H9 (cell line): Measurements from ENCODE around the gene LGALS7B. TPM values are rescaled to one million over a fixed set of nuclear protein-coding genes. Genes with fewer than 3 reads are reported as not detected.

Experiments
- DNase-seq: peaks from one replicate; pipeline ENCODE4 v3.0.0-alpha.2; 2017
- H2AFZ ChIP-seq: one replicate; pipeline ENCODE4 v1.6.1; 2013; ENCODE audit warnings: mild to moderate bottlenecking, low read length, control low read depth, moderate library complexity
- H2AK5ac ChIP-seq: 2 replicates; pipeline ENCODE4 v1.6.1; 2013; ENCODE audit warnings: low read length, control low read depth, mixed read lengths; ENCODE audit not compliant: insufficient read length
- H2BK120ac ChIP-seq: one replicate; pipeline ENCODE4 v1.6.1; 2013; ENCODE audit warnings: low read depth, mild to moderate bottlenecking, low read length, control low read depth, inconsistent platforms; ENCODE audit not compliant: poor library complexity, severe bottlenecking
- H2BK12ac ChIP-seq: 2 replicates; pipeline ENCODE4 v1.6.1; 2013; ENCODE audit warnings: low read length, control low read depth, mixed read lengths, low read depth; ENCODE audit not compliant: insufficient read length
- H2BK15ac ChIP-seq: 2 replicates; pipeline ENCODE4 v1.6.1; 2013; ENCODE audit warnings: low read depth, low read length, control low read depth
- H2BK20ac ChIP-seq: one replicate; pipeline ENCODE4 v1.6.1; 2013; ENCODE audit warnings: low read depth, mild to moderate bottlenecking, low read length, control low read depth, inconsistent platforms; ENCODE audit not compliant: poor library complexity, severe bottlenecking
- H2BK5ac ChIP-seq: 2 replicates; pipeline ENCODE4 v1.6.1; 2013; ENCODE audit warnings: low read length, control low read depth, mixed read lengths; ENCODE audit not compliant: insufficient read length
- H3K14ac ChIP-seq: 2 replicates; pipeline ENCODE4 v1.6.1; 2013; ENCODE audit warnings: low read length, control low read depth; ENCODE audit not compliant: insufficient read depth
- H3K18ac ChIP-seq: 2 replicates; pipeline ENCODE4 v1.6.1; 2013; ENCODE audit warnings: low read depth, mild to moderate bottlenecking, mixed read lengths, low read length, control low read depth; ENCODE audit not compliant: insufficient read length
- H3K23ac ChIP-seq: 2 replicates; pipeline ENCODE4 v1.6.1; 2013; ENCODE audit warnings: low read length, control low read depth, mixed read lengths, low read depth; ENCODE audit not compliant: insufficient read length
- H3K23me2 ChIP-seq: 2 replicates; pipeline ENCODE4 v1.6.1; 2013; ENCODE audit warnings: low read depth, mild to moderate bottlenecking, mixed read lengths, low read length, control low read depth; ENCODE audit not compliant: insufficient read length, poor library complexity, severe bottlenecking
- H3K27ac ChIP-seq: 2 replicates; pipeline ENCODE4 v1.5.1; 2013; ENCODE audit warnings: low read length, control low read depth, mixed read lengths, low read depth; ENCODE audit not compliant: insufficient read length
- H3K27me3 ChIP-seq: 2 replicates; pipeline ENCODE4 v1.6.1; 2013; ENCODE audit warnings: low read length, control low read depth, inconsistent platforms; ENCODE audit not compliant: insufficient read depth
- H3K4ac ChIP-seq: 2 replicates; pipeline ENCODE4 v1.6.1; 2013; ENCODE audit warnings: low read depth, mild to moderate bottlenecking, control low read depth, inconsistent platforms, low read length, moderate library complexity
- H3K4me1 ChIP-seq: 2 replicates; pipeline ENCODE4 v1.6.1; 2013; ENCODE audit warnings: low read length, control low read depth, inconsistent platforms; ENCODE audit not compliant: insufficient read depth
- H3K4me2 ChIP-seq: 2 replicates; pipeline ENCODE4 v1.6.1; 2013; ENCODE audit warnings: low read length, control low read depth, mixed read lengths; ENCODE audit not compliant: insufficient read length, insufficient read depth
- H3K56ac ChIP-seq: 2 replicates; pipeline ENCODE4 v1.6.1; 2013; ENCODE audit warnings: low read depth, mild to moderate bottlenecking, mixed read lengths, low read length, control low read depth; ENCODE audit not compliant: insufficient read length
- H3K79me1 ChIP-seq: 2 replicates; pipeline ENCODE4 v1.6.1; 2013; ENCODE audit warnings: low read depth, mild to moderate bottlenecking, moderate library complexity, low read length, control low read depth, inconsistent platforms; ENCODE audit not compliant: insufficient read depth, poor library complexity, severe bottlenecking
- H3K79me2 ChIP-seq: 2 replicates; pipeline ENCODE4 v1.6.1; 2013; ENCODE audit warnings: low read length, control low read depth, inconsistent platforms; ENCODE audit not compliant: insufficient read depth
- H3K9ac ChIP-seq: 2 replicates; pipeline ENCODE4 v1.6.1; 2013; ENCODE audit warnings: low read length, control low read depth, mixed read lengths; ENCODE audit not compliant: insufficient read length; ENCODE audit errors: extremely low read depth
- H3K9me3 ChIP-seq: one replicate; pipeline ENCODE4 v1.6.1; 2013; ENCODE audit warnings: low read depth, low read length, inconsistent platforms; ENCODE audit not compliant: control insufficient read depth
- H3T11ph ChIP-seq: one replicate; pipeline ENCODE4 v1.6.1; 2013; ENCODE audit warnings: mild to moderate bottlenecking, low read length, control low read depth, inconsistent platforms
- H4K20me1 ChIP-seq: one replicate; pipeline ENCODE4 v1.6.1; 2013; ENCODE audit not compliant: control insufficient read depth, insufficient read length, insufficient read depth
- H4K5ac ChIP-seq: 2 replicates; pipeline ENCODE4 v1.6.1; 2013; ENCODE audit warnings: low read depth, mild to moderate bottlenecking, mixed read lengths, low read length, control low read depth; ENCODE audit not compliant: insufficient read length
- H4K8ac ChIP-seq: replicated peaks from 2 replicates; pipeline ENCODE4 v1.6.1; 2013; ENCODE audit warnings: low read length, control low read depth, mixed read lengths, low read depth; ENCODE audit not compliant: insufficient read length
- H4K91ac ChIP-seq: 2 replicates; pipeline ENCODE4 v1.6.1; 2013; ENCODE audit warnings: low read depth, mild to moderate bottlenecking, moderate library complexity, mixed read lengths, low read length, control low read depth; ENCODE audit not compliant: insufficient read length
- H3K27ac Mint-ChIP-seq, 3 experiments: 2 replicates in 2 of 3; 3 replicates in 1 of 3; pipeline ENCODE4 v1.8.0; 2020 to 2021; ENCODE audit warnings: mixed read lengths in 3 of 3, mild to moderate bottlenecking in 1 of 3, moderate library complexity in 1 of 3
- H3K27me3 Mint-ChIP-seq: 2 replicates; pipeline ENCODE4 v1.8.0; 2021; ENCODE audit warnings: low read depth, mild to moderate bottlenecking, moderate library complexity, mixed read lengths
- H3K36me3 Mint-ChIP-seq, 3 experiments: 2 replicates in 2 of 3; 3 replicates in 1 of 3; pipeline ENCODE4 v1.8.0; 2020 to 2021; ENCODE audit warnings: low read depth in 3 of 3, mixed read lengths in 3 of 3; ENCODE audit not compliant: insufficient read depth in 1 of 3
- H3K4me1 Mint-ChIP-seq, 2 experiments: 2 replicates each; pipeline ENCODE4 v1.8.0; 2020; ENCODE audit warnings: mixed read lengths in 2 of 2
- H3K4me3 Mint-ChIP-seq, 2 experiments: 2 replicates in 1 of 2; 3 replicates in 1 of 2; pipeline ENCODE4 v1.8.0; 2020 to 2021; ENCODE audit warnings: mild to moderate bottlenecking in 2 of 2, mixed read lengths in 2 of 2, moderate library complexity in 1 of 2
- H3K9me3 Mint-ChIP-seq, 2 experiments: 2 replicates in 1 of 2; 3 replicates in 1 of 2; pipeline ENCODE4 v1.8.0; 2020; ENCODE audit warnings: mild to moderate bottlenecking in 2 of 2, mixed read lengths in 2 of 2, moderate library complexity in 1 of 2
- WGBS: extraction: QIAGEN DNeasy Blood & Tissue Kit; methylation state at CpG from one replicate; pipeline ENCODE4 v1.1.7; 2013; ENCODE audit warnings: missing lambda C conversion rate, low lambda C conversion rate, mixed read lengths; ENCODE audit not compliant: insufficient read length; ENCODE audit errors: extremely low coverage; 5-methylcytosine and 5-hydroxymethylcytosine counted together
- total RNA-seq: library from RNA; stranded (reverse); gene quantifications from 2 replicates; pipeline ENCODE4 v1.2.1, GENCODE V29; 2021
- TF ChIP-seq, protein P1 (sequence below): fragments of 200-600 bp; sonication (generic); conservative IDR thresholded peaks from 3 replicates; pipeline ENCODE4 v1.8.0; 2021; ENCODE audit warnings: antibody characterized with exemption, mild to moderate bottlenecking

The LGALS7B gene
- total RNA-seq, 1 experiment from 2014 or later: 0.90 TPM

DNA sequence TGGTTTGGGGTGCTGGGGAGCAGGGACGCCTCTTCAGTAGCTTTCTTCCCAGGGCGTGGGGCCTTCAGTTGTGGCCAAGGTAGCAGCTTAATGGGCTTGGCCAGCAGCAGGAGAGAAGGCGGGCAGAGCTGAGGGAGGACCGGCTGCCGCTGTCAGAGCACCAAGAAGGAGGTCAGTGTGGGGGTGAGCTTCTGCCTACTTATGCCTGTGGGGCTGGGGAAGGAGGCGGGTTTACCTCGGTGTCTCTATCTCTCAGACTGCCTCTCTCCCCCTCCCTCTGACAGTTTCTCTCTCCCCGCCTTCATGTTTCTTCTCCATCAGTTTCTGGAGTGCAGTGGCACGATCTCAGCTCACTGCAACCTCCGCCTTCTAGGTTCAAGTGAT lies 44.7 kb upstream of the LGALS7B start, which contains the start of gene CAPN12:
Gene CAPN12 (minus strand): TSS at position 177 of the 384 bp plus-strand sequence. CDS start 309 bp downstream, outside the sequence.
- no CpG with 5 or more reads among the region's 10 CpGs for WGBS
- TF ChIP-seq, protein P1, sequence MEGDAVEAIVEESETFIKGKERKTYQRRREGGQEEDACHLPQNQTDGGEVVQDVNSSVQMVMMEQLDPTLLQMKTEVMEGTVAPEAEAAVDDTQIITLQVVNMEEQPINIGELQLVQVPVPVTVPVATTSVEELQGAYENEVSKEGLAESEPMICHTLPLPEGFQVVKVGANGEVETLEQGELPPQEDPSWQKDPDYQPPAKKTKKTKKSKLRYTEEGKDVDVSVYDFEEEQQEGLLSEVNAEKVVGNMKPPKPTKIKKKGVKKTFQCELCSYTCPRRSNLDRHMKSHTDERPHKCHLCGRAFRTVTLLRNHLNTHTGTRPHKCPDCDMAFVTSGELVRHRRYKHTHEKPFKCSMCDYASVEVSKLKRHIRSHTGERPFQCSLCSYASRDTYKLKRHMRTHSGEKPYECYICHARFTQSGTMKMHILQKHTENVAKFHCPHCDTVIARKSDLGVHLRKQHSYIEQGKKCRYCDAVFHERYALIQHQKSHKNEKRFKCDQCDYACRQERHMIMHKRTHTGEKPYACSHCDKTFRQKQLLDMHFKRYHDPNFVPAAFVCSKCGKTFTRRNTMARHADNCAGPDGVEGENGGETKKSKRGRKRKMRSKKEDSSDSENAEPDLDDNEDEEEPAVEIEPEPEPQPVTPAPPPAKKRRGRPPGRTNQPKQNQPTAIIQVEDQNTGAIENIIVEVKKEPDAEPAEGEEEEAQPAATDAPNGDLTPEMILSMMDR: no peak
- no peak for DNase-seq

More for the DNA sequence above, 44.7 kb upstream of the LGALS7B start, which contains the start of gene CAPN12:
- Histone ChIP-seq H2BK120ac (no peak within 1 kb of the TSS), H3K18ac (no peak within 1 kb of the TSS), H3K79me2 (no peaks in the 10 kb centered on the region), H3K23ac (no peak within 1 kb of the TSS), H3K4me2 (no peak within 1 kb of the TSS), H3T11ph (no peak within 1 kb of the TSS), H3K14ac (no peak within 1 kb of the TSS), H4K20me1 (no peaks in the 10 kb centered on the region), H4K91ac (no peak within 1 kb of the TSS), H3K23me2 (no peaks in the 10 kb centered on the region), H2BK12ac (no peak within 1 kb of the TSS), H3K56ac (no peak within 1 kb of the TSS), H3K9me3 (no peaks in the 10 kb centered on the region), H2AK5ac (no peak within 1 kb of the TSS), H3K79me1 (no peaks in the 10 kb centered on the region), H2BK15ac (no peak within 1 kb of the TSS), H4K8ac (no peak within 1 kb of the TSS), H2BK20ac (no peak within 1 kb of the TSS), H2AFZ (no peak within 1 kb of the TSS), H3K4me1 (no peaks in the 10 kb centered on the region), H4K5ac (no peak within 1 kb of the TSS), H3K4ac (no peak within 1 kb of the TSS), H2BK5ac (no peak within 1 kb of the TSS), H3K9ac (no peak within 1 kb of the TSS), H3K27ac (no peak within 1 kb of the TSS), H3K27me3 (no peaks in the 10 kb centered on the region; the same call in 1 of the 2 replicates)
- Mint-ChIP-seq H3K27me3 (peaks cover 18% of the 10 kb centered on the region), H3K4me3 (no peak within 1 kb of the TSS), H3K9me3 (no peaks in the 10 kb centered on the region; a peak in 1 of 5 replicates), H3K4me1 (peaks cover 0 to 5% of the 10 kb centered on the region in 2 experiments; a peak in 1 of 4 replicates), H3K27ac (no peak within 1 kb of the TSS; a peak in 1 of 7 replicates), H3K36me3 (peaks cover 0 to 2% (median 0%) of the 10 kb centered on the region in 3 experiments; a peak in 1 of 7 replicates)
